K562 (cell line): Measurements from ENCODE around the gene BMP2K. TPM values are rescaled to one million over a fixed set of nuclear protein-coding genes. Genes with fewer than 3 reads are reported as not detected.

Experiments
- ATAC-seq: fragments of 200-7000 bp; cut with Tn5 transposase; 3 replicates; pipeline ENCODE4 v1.9.1; 2020; ENCODE audit warnings: moderate library complexity
- BruUV-seq: library from RNA; stranded (reverse); fragments of 400-500 nt; replicated peaks from 2 replicates; lab custom pipeline; 2021; lab: Mats Ljungman, UMichigan
- CTCF ChIA-PET: fragments of 300-600 bp; formaldehyde crosslinking; extraction: SDS; loops from one replicate; lab custom pipeline; 2021; ENCODE audit warnings: low intra/inter-chr PET ratio; lab: Yijun Ruan, JAX
- POLR2A ChIA-PET: fragments of 300-600, 350-650 bp; sonication (Branson Sonifier 250); formaldehyde crosslinking; extraction: SDS; loops from one replicate; lab custom pipeline; 2021; ENCODE audit warnings: antibody characterized with exemption, inconsistent platforms; lab: Yijun Ruan, JAX
- DNase-seq, 4 experiments: peaks; one replicate each; pipeline versions ENCODE4 v3.0.0 to v3.0.0-alpha.2; 2011 to 2018; ENCODE audit warnings: low spot score in 3 of 4, mixed read lengths in 3 of 4; ENCODE audit errors: extremely low read depth in 1 of 4
- FAIRE-seq: peaks from 2 replicates; lab custom pipeline; 2011; peaks lifted over from hg19 to GRCh38; lab: Jason Lieb, UNC
- H2AFZ ChIP-seq: 2 replicates; pipeline ENCODE4 v1.6.0; 2011; ENCODE audit warnings: low read depth, low read length, control low read depth, inconsistent platforms
- H3K27ac ChIP-seq: fragments of 200-600 bp; 3 replicates; pipeline ENCODE4 v1.8.0; 2011; ENCODE audit warnings: low read depth, mild to moderate bottlenecking, control low read depth, inconsistent platforms, low read length, moderate library complexity, mixed read lengths; ENCODE audit errors: extremely low read depth
- H3K27me3 ChIP-seq, 2 experiments: fragments of 300-600 bp in 1 of 2; 2 replicates in 1 of 2; 3 replicates in 1 of 2; pipeline versions ENCODE4 v1.6.0 to v1.8.0; 2011; ENCODE audit warnings: inconsistent platforms in 2 of 2, low read length in 2 of 2, mild to moderate bottlenecking in 1 of 2, mixed read lengths in 1 of 2, moderate library complexity in 1 of 2; ENCODE audit not compliant: control insufficient read depth in 2 of 2, insufficient read depth in 2 of 2
- H3K36me3 ChIP-seq: fragments of 300-600 bp; 3 replicates; pipeline ENCODE4 v1.8.0; 2011; ENCODE audit warnings: mild to moderate bottlenecking, low read length, inconsistent platforms; ENCODE audit not compliant: control insufficient read depth, insufficient read depth
- H3K4me1 ChIP-seq, 2 experiments: fragments of 200-600 bp in 1 of 2; replicated peaks in 1 of 2; 2 replicates in 1 of 2; 3 replicates in 1 of 2; pipeline versions ENCODE4 v1.5.1 to v1.8.0; 2011; ENCODE audit warnings: inconsistent platforms in 2 of 2, low read length in 2 of 2, mild to moderate bottlenecking in 1 of 2, mixed read lengths in 1 of 2, moderate library complexity in 1 of 2; ENCODE audit not compliant: control insufficient read depth in 2 of 2, insufficient read depth in 2 of 2
- H3K4me2 ChIP-seq: 2 replicates; pipeline ENCODE4 v1.6.1; 2011; ENCODE audit warnings: low read length, control low read depth, inconsistent platforms, mixed read lengths; ENCODE audit not compliant: insufficient read depth
- H3K4me3 ChIP-seq: fragments of 200-600 bp; sonication (generic), shearing (Covaris generic); 2 replicates; pipeline ENCODE4 v1.5.1; 2016; ENCODE audit warnings: control low read depth, inconsistent platforms
- H3K79me2 ChIP-seq: fragments of 200-600 bp; 3 replicates; pipeline ENCODE4 v1.8.0; 2011; ENCODE audit warnings: low read length, inconsistent platforms; ENCODE audit not compliant: control insufficient read depth, insufficient read depth
- H3K9ac ChIP-seq, 2 experiments: 2 replicates each; pipeline versions ENCODE4 v1.6.0 to v1.6.1; 2011; ENCODE audit warnings: low read depth in 2 of 2, low read length in 2 of 2, control low read depth in 1 of 2, inconsistent platforms in 1 of 2, mild to moderate bottlenecking in 1 of 2, mixed read lengths in 1 of 2; ENCODE audit not compliant: insufficient read depth in 1 of 2
- H3K9me1 ChIP-seq: one replicate; pipeline ENCODE4 v1.6.0; 2011; ENCODE audit warnings: inconsistent platforms, mild to moderate bottlenecking, low read length, moderate library complexity; ENCODE audit not compliant: control insufficient read depth, insufficient read depth
- H3K9me3 ChIP-seq: replicated peaks from 2 replicates; pipeline ENCODE4 v1.5.1; 2011; ENCODE audit warnings: low read depth, low read length, inconsistent platforms; ENCODE audit not compliant: control insufficient read depth, insufficient read depth
- H4K20me1 ChIP-seq: replicated peaks from 2 replicates; pipeline ENCODE4 v1.6.1; 2011; ENCODE audit warnings: low read length, inconsistent platforms, mixed read lengths; ENCODE audit not compliant: control insufficient read depth, insufficient read depth
- ARID3A ChIP-seq: IDR thresholded peaks from 2 replicates; pipeline ENCODE4 v1.6.1; 2012; ENCODE audit warnings: low read depth, low read length, improper control_type of control experiment, borderline replicate concordance
- CBX1 ChIP-seq: sonication (generic); IDR thresholded peaks from 2 replicates; pipeline ENCODE4 v1.6.1; 2016; ENCODE audit warnings: antibody characterized with exemption, low read depth, mild to moderate bottlenecking
- NR1H2 ChIP-seq: sonication (generic); formaldehyde crosslinking; IDR thresholded peaks from 2 replicates; pipeline ENCODE4 v1.4.0; 2020; ENCODE audit warnings: mild to moderate bottlenecking, missing genetic modification reagents
- RFX7 ChIP-seq: fragments of 250-450 bp; sonication (Bioruptor Pico); IDR thresholded peaks from 2 replicates; pipeline ENCODE4 v1.5.1; 2021; ENCODE audit warnings: mild to moderate bottlenecking
- WGBS: fragments of 100-300 bp; shearing (Covaris generic); methylation state at CpG from one replicate; pipeline ENCODE4 v1.1.6; 2016; ENCODE audit warnings: low coverage, mixed read lengths; ENCODE audit not compliant: insufficient coverage; ENCODE audit errors: missing lambda C conversion rate; 5-methylcytosine and 5-hydroxymethylcytosine counted together
- in situ Hi-C: fragments of 300-500 bp; cut with MboI; formaldehyde crosslinking; loops from 4 replicates; pipeline ENCODE4 v1.15.0; 2018; ENCODE audit warnings: inconsistent platforms, mixed read lengths
- intact Hi-C: fragments of 100-400 bp; cut with micrococcal nuclease; formaldehyde crosslinking; loops from 2 replicates; pipeline ENCODE4 v1.14.2; 2022
- polyA plus RNA-seq, 8 experiments: library from polyadenylated mRNA; depleted of rRNA in 4 of 8; stranded (reverse) in 5 of 8; unstranded in 3 of 8; fragments of >200 nt; fragmentation: Nextera tagmentation in 2 of 8; fragmentation: Illumina TruSeq in 1 of 8; extraction: Ambion mirVana in 2 of 8; extraction: Trizol in 1 of 8; gene quantifications; 2 replicates each; pipeline versions ENCODE4 v1.2.1 to v1.2.3, GENCODE V29; 2011 to 2014; ENCODE audit warnings: inconsistent platforms in 1 of 8, missing spikeins in 1 of 8
- total RNA-seq, 7 experiments: library from RNA; depleted of rRNA in 6 of 7; stranded (reverse); fragments of >200 nt in 6 of 7; fragmentation: Illumina TruSeq in 2 of 7; extraction: Trizol in 2 of 7; gene quantifications; 2 replicates each; pipeline versions ENCODE4 v1.2.1 to v1.2.3, GENCODE V29; 2011 to 2021; ENCODE audit warnings: low replicate concordance in 1 of 7

Gene BMP2K
- total and polyA plus RNA-seq, 9 of the 15 experiments (the other 6 are each of a cell fraction or from before 2014, with no cell fraction given): 17.0 to 217 (median 104) TPM

- no peak for FAIRE-seq
- Histone ChIP-seq H3K79me2 (peaks cover 48% of the 10 kb centered on the region), H3K9me1 (no peaks in the 10 kb centered on the region), H3K4me1 (no peaks in the 10 kb centered on the region), H2AFZ (no peak overlapping the region), H4K20me1 (no peaks in the 10 kb centered on the region), H3K27ac (no peak overlapping the region), H3K4me3 (no peak overlapping the region), H3K4me2 (no peak overlapping the region), H3K27me3 (no peaks in the 10 kb centered on the region), H3K9ac (no peak overlapping the region), H3K36me3 (peaks cover 91% of the 10 kb centered on the region), H3K9me3 (no peaks in the 10 kb centered on the region)
- TF ChIP-seq CBX1 (no peak), RFX7 (CRISPR knock-in tag) (no peak), ARID3A (peak; percentile 5; the same call in 1 of the 2 replicates), NR1H2 (CRISPR knock-in tag) (no peak)
- intact Hi-C loops (loop anchor here (1.0 to 10.0 kb wide), 4 partner anchors 87 to 339 kb away; partner anchors contain the start of gene BMP2K), in situ Hi-C loops (no loop called here)
- DNase-seq: no peak
- ATAC-seq: peak; percentile 53; the same call in 1 of the 3 replicates
- ChIA-PET POLR2A (interaction anchor here (0.7 kb wide), 1 partner anchor 245 kb away, joined by 3 read pairs; no protein-coding TSS in a partner anchor), CTCF (interaction anchor here (1.2 kb wide), 2 partner anchors 220 to 251 kb away, joined by 3 to 8 read pairs; no protein-coding TSS in a partner anchor)
- BruUV-seq: no TSS peak
- WGBS: 85% methylated on average over 2 of the region's 2 CpGs
Measured at GRCh38 chr4:78863991-78864390, 87.8 kb downstream of the BMP2K start.
